IMR-90 (cell line): Measurements from ENCODE around the gene TMEM235. TPM values are rescaled to one million over a fixed set of nuclear protein-coding genes. Genes with fewer than 3 reads are reported as not detected.

Experiments
- ATAC-seq: fragments of 200-7000 bp; cut with Tn5 transposase; 2 replicates; pipeline ENCODE4 v1.9.1; 2020; ENCODE audit warnings: low read depth, mild to moderate bottlenecking, moderate library complexity
- BruUV-seq: library from RNA; stranded (reverse); fragments of 400-500 nt; replicated peaks from 2 replicates; lab custom pipeline; 2021; lab: Mats Ljungman, UMichigan
- CTCF ChIA-PET: fragments of 300-600 bp; formaldehyde crosslinking; extraction: SDS; loops from one replicate; lab custom pipeline; 2021; ENCODE audit warnings: antibody characterized with exemption; lab: Yijun Ruan, JAX
- POLR2A ChIA-PET: fragments of 300-600 bp; sonication (Branson Sonifier 250); formaldehyde crosslinking; loops from one replicate; lab custom pipeline; 2022; ENCODE audit warnings: antibody characterized with exemption; ENCODE audit not compliant: unreplicated experiment; lab: Charles Lee
- DNase-seq: peaks from one replicate; pipeline ENCODE4 v3.0.0; 2013
- H2AFZ ChIP-seq: replicated peaks from 2 replicates; pipeline ENCODE3; 2013; ENCODE audit warnings: low read length, mild to moderate bottlenecking; ENCODE audit not compliant: poor library complexity
- H2AK5ac ChIP-seq: 2 replicates; pipeline ENCODE4 v1.6.1; 2013; ENCODE audit warnings: low read depth, low read length, inconsistent platforms
- H2AK9ac ChIP-seq: replicated peaks from 2 replicates; pipeline ENCODE3; 2013; ENCODE audit warnings: mild to moderate bottlenecking, low read depth, low read length, moderate library complexity; ENCODE audit not compliant: poor library complexity
- H2BK120ac ChIP-seq: 2 replicates; pipeline ENCODE4 v1.6.1; 2013; ENCODE audit warnings: low read depth, low read length, inconsistent platforms
- H2BK15ac ChIP-seq: 3 replicates; pipeline ENCODE4 v1.6.1; 2013; ENCODE audit warnings: low read depth, low read length, inconsistent platforms
- H2BK20ac ChIP-seq: 2 replicates; pipeline ENCODE4 v1.6.1; 2013; ENCODE audit warnings: low read depth, mild to moderate bottlenecking, inconsistent platforms, low read length, moderate library complexity
- H2BK5ac ChIP-seq: 2 replicates; pipeline ENCODE4 v1.6.1; 2013; ENCODE audit warnings: mild to moderate bottlenecking, low read depth, low read length, inconsistent platforms; ENCODE audit not compliant: poor library complexity, severe bottlenecking
- H3K14ac ChIP-seq: replicated peaks from 2 replicates; pipeline ENCODE4 v1.6.1; 2013; ENCODE audit warnings: low read depth, low read length, inconsistent platforms
- H3K18ac ChIP-seq: 2 replicates; pipeline ENCODE4 v1.6.1; 2013; ENCODE audit warnings: low read depth, low read length, control low read depth
- H3K23ac ChIP-seq: 2 replicates; pipeline ENCODE4 v1.6.1; 2013; ENCODE audit warnings: low read depth, low read length, inconsistent platforms
- H3K27ac ChIP-seq: 2 replicates; pipeline ENCODE4 v1.5.1; 2013; ENCODE audit warnings: mild to moderate bottlenecking, control low read depth, low read length; ENCODE audit not compliant: insufficient read depth
- H3K27me3 ChIP-seq: 2 replicates; pipeline ENCODE4 v1.6.1; 2013; ENCODE audit warnings: low read length; ENCODE audit not compliant: control insufficient read depth, insufficient read depth
- H3K36me3 ChIP-seq: 2 replicates; pipeline ENCODE4 v1.6.1; 2013; ENCODE audit warnings: low read length, mixed read lengths; ENCODE audit not compliant: control insufficient read depth, insufficient read depth
- H3K4ac ChIP-seq: 2 replicates; pipeline ENCODE4 v1.6.1; 2013; ENCODE audit warnings: low read depth, low read length, inconsistent platforms
- H3K4me1 ChIP-seq: 2 replicates; pipeline ENCODE4 v1.6.1; 2013; ENCODE audit warnings: low read length, mixed read lengths; ENCODE audit not compliant: control insufficient read depth, insufficient read depth
- H3K4me2 ChIP-seq: 2 replicates; pipeline ENCODE4 v1.6.1; 2013; ENCODE audit warnings: low read depth, mild to moderate bottlenecking, control low read depth, low read length, moderate library complexity
- H3K4me3 ChIP-seq: 2 replicates; pipeline ENCODE4 v1.5.1; 2013; ENCODE audit warnings: low read depth, mild to moderate bottlenecking, control low read depth, low read length, moderate library complexity; ENCODE audit not compliant: insufficient read depth
- H3K56ac ChIP-seq: 2 replicates; pipeline ENCODE4 v1.6.1; 2013; ENCODE audit warnings: low read length, inconsistent platforms; ENCODE audit not compliant: insufficient read depth; ENCODE audit errors: extremely low read depth
- H3K79me1 ChIP-seq, 2 experiments: 2 replicates each; pipeline ENCODE4 v1.6.1; 2013; ENCODE audit warnings: low read length in 2 of 2, inconsistent platforms in 1 of 2, low read depth in 1 of 2
- H3K9ac ChIP-seq: 2 replicates; pipeline ENCODE4 v1.6.1; 2013; ENCODE audit warnings: low read depth, low read length, control low read depth
- H3K9me1 ChIP-seq: 2 replicates; pipeline ENCODE4 v1.6.1; 2013; ENCODE audit warnings: low read length, inconsistent platforms; ENCODE audit not compliant: insufficient read depth
- H3K9me3 ChIP-seq: 2 replicates; pipeline ENCODE4 v1.6.1; 2013; ENCODE audit warnings: low read length; ENCODE audit not compliant: control insufficient read depth, insufficient read depth
- H4K20me1 ChIP-seq: 2 replicates; pipeline ENCODE4 v1.6.1; 2013; ENCODE audit warnings: low read length, inconsistent platforms; ENCODE audit not compliant: insufficient read depth
- H4K5ac ChIP-seq: 2 replicates; pipeline ENCODE4 v1.6.1; 2013; ENCODE audit warnings: mild to moderate bottlenecking, low read depth, low read length, control low read depth
- H4K8ac ChIP-seq, 2 experiments: 2 replicates each; pipeline ENCODE4 v1.6.1; 2013; ENCODE audit warnings: low read depth in 2 of 2, low read length in 2 of 2, control low read depth in 1 of 2, inconsistent platforms in 1 of 2
- H4K91ac ChIP-seq: 2 replicates; pipeline ENCODE4 v1.6.1; 2013; ENCODE audit warnings: low read depth, low read length, inconsistent platforms; ENCODE audit not compliant: insufficient read depth
- BHLHE40 ChIP-seq: fragments of 150-350 bp; IDR thresholded peaks from 2 replicates; pipeline ENCODE4 v1.6.1; 2016; ENCODE audit warnings: mild to moderate bottlenecking, low read depth, low read length
- CEBPB ChIP-seq: IDR thresholded peaks from 2 replicates; pipeline ENCODE4 v1.6.1; 2012; ENCODE audit warnings: low read depth, low read length, improper control_type of control experiment
- CHD1 ChIP-seq: IDR thresholded peaks from 2 replicates; pipeline ENCODE4 v1.6.1; 2012; ENCODE audit warnings: low read depth, low read length, improper control_type of control experiment
- CTCF ChIP-seq: conservative IDR thresholded peaks from 2 replicates; pipeline ENCODE4 v1.5.1; 2012; ENCODE audit warnings: mild to moderate bottlenecking, low read depth, low read length, improper control_type of control experiment
- ELK1 ChIP-seq: fragments of 150-350 bp; IDR thresholded peaks from 2 replicates; pipeline ENCODE4 v1.6.1; 2016; ENCODE audit warnings: low read depth, mild to moderate bottlenecking, low read length, moderate library complexity, borderline replicate concordance
- FOS ChIP-seq: fragments of 150-350 bp; IDR thresholded peaks from 2 replicates; pipeline ENCODE4 v1.6.1; 2016; ENCODE audit warnings: low read depth, low read length
- MAFK ChIP-seq: IDR thresholded peaks from 2 replicates; pipeline ENCODE4 v1.6.1; 2012; ENCODE audit warnings: low read depth, low read length, improper control_type of control experiment
- MAZ ChIP-seq: IDR thresholded peaks from 2 replicates; pipeline ENCODE4 v1.6.1; 2012; ENCODE audit warnings: low read depth, mild to moderate bottlenecking, low read length, improper control_type of control experiment, moderate library complexity, borderline replicate concordance
- MXI1 ChIP-seq: IDR thresholded peaks from 2 replicates; pipeline ENCODE4 v1.6.1; 2012; ENCODE audit warnings: low read depth, mild to moderate bottlenecking, low read length, moderate library complexity, borderline replicate concordance
- NFE2L2 ChIP-seq: fragments of 150-350 bp; IDR thresholded peaks from 2 replicates; pipeline ENCODE4 v1.6.1; 2016; ENCODE audit warnings: low read depth, mild to moderate bottlenecking, low read length
- RCOR1 ChIP-seq: IDR thresholded peaks from 2 replicates; pipeline ENCODE4 v1.6.1; 2012; ENCODE audit warnings: mild to moderate bottlenecking, low read length, improper control_type of control experiment; ENCODE audit not compliant: insufficient replicate concordance
- RFX5 ChIP-seq: IDR thresholded peaks from 2 replicates; pipeline ENCODE4 v1.8.0; 2012; ENCODE audit warnings: low read depth, mild to moderate bottlenecking, low read length, moderate library complexity
- USF2 ChIP-seq: fragments of 150-350 bp; IDR thresholded peaks from 2 replicates; pipeline ENCODE4 v1.6.1; 2017; ENCODE audit warnings: mild to moderate bottlenecking, antibody characterized with exemption, low read length, low read depth
- WGBS, 2 experiments: methylation state at CpG; one replicate each; pipeline versions ENCODE4 v1.1.5 to v1.1.7; 2013; ENCODE audit warnings: missing lambda C conversion rate in 2 of 2; ENCODE audit not compliant: insufficient read length in 1 of 2; ENCODE audit errors: extremely low coverage in 2 of 2; 5-methylcytosine and 5-hydroxymethylcytosine counted together
- dilution Hi-C: fragments of 300-500 bp; cut with HindIII; formaldehyde crosslinking; loops from one replicate; pipeline ENCODE4 v1.14.3; 2018; ENCODE audit warnings: low sequenced_read_pairs; ENCODE audit not compliant: unreplicated experiment
- in situ Hi-C: fragments of 300-500 bp; cut with MboI; formaldehyde crosslinking; loops from 3 replicates; pipeline ENCODE4 v1.14.3; 2019; ENCODE audit warnings: low sequenced_read_pairs, inconsistent platforms, mixed read lengths
- intact Hi-C: fragments of 100-400 bp; cut with micrococcal nuclease; formaldehyde crosslinking; loops from 2 replicates; pipeline ENCODE4 v1.10.0; 2022
- polyA plus RNA-seq, 3 experiments: library from polyadenylated mRNA; depleted of rRNA; stranded (reverse); fragments of >200 nt; gene quantifications; 2 replicates each; pipeline ENCODE4 v1.2.3, GENCODE V29; 2012; ENCODE audit warnings: low replicate concordance in 1 of 3
- total RNA-seq: library from RNA; depleted of rRNA; stranded (reverse); fragments of >200 nt; gene quantifications from 2 replicates; pipeline ENCODE4 v1.2.3, GENCODE V29; 2012

TMEM235 gene
- total and polyA plus RNA-seq, 2 of the 4 experiments (the other 2 are of a cell fraction): not detected

GRCh38 chr17:78196716-78197115, 34.7 kb upstream of the TMEM235 start (continued):
- TF ChIP-seq RFX5 (no peak), USF2 (no peak)

- H3K9ac ChIP-seq: no peak overlapping the region
- POLR2A ChIA-PET: no interaction called here
- no peak overlapping the region for H3K14ac ChIP-seq
- H2BK120ac ChIP-seq: no peak overlapping the region
- no peaks in the 10 kb centered on the region for H3K27me3 ChIP-seq
- 75% methylated on average over 5 of the region's 9 CpGs; no CpG with 5 or more reads in 1 of the 2 experiments for WGBS, 2 experiments
- TSS peak; percentile 49 for BruUV-seq
- H2BK20ac ChIP-seq: no peak overlapping the region
- CTCF ChIA-PET: no interaction called here
- no peak overlapping the region for H4K5ac ChIP-seq
- H4K20me1 ChIP-seq: no peaks in the 10 kb centered on the region
- no peak overlapping the region for H2AK5ac ChIP-seq
- no peaks in the 10 kb centered on the region for H3K4me1 ChIP-seq
- no peak overlapping the region for H2BK15ac ChIP-seq
- no peak overlapping the region for H3K4me3 ChIP-seq
- H3K4ac ChIP-seq: no peak overlapping the region
- intact Hi-C loops (no loop called here), dilution Hi-C loops (no loop called here), in situ Hi-C loops (no loop called here)
- no peak overlapping the region for H4K91ac ChIP-seq
- no peak overlapping the region for H3K27ac ChIP-seq
- H3K4me2 ChIP-seq: no peak overlapping the region
- H3K23ac ChIP-seq: no peak overlapping the region
- no peak overlapping the region for H3K56ac ChIP-seq
- no peak overlapping the region for H2BK5ac ChIP-seq
- no peak overlapping the region for H4K8ac ChIP-seq
- peaks cover 7% of the 10 kb centered on the region for H3K9me1 ChIP-seq
- H2AFZ ChIP-seq: no peak overlapping the region
- H2AK9ac ChIP-seq: no peak overlapping the region
- peaks cover 0 to 3% of the 10 kb centered on the region in 2 experiments; a peak in 1 of 4 replicates for H3K79me1 ChIP-seq
- DNase-seq (no peak), ATAC-seq (no peak)
- no peaks in the 10 kb centered on the region for H3K9me3 ChIP-seq
- H3K36me3 ChIP-seq: peaks cover 7% of the 10 kb centered on the region
- no peak overlapping the region for H3K18ac ChIP-seq
- no peak for TF ChIP-seq CEBPB
- TF ChIP-seq MXI1: no peak
- no peak for TF ChIP-seq MAZ
- TF ChIP-seq RCOR1: no peak
- no peak for TF ChIP-seq RFX5
- no peak for TF ChIP-seq NFE2L2
- no peak for TF ChIP-seq CTCF
- no peak for TF ChIP-seq MAFK
- TF ChIP-seq BHLHE40: no peak
- no peak for TF ChIP-seq ELK1
- no peak for TF ChIP-seq CHD1
- TF ChIP-seq FOS: no peak
Measured at GRCh38 chr17:78197147-78197832, 34.1 kb upstream of the TMEM235 start.
